GM21515 (cell line): ENCODE data around the gene SPAG9.

Experiments
- ATAC-seq: cut with Tn5 transposase; IDR thresholded peaks from one replicate; pipeline ENCODE4 v1.9.1; 2021; ENCODE audit not compliant: unreplicated experiment

SPAG9 gene

DNA sequence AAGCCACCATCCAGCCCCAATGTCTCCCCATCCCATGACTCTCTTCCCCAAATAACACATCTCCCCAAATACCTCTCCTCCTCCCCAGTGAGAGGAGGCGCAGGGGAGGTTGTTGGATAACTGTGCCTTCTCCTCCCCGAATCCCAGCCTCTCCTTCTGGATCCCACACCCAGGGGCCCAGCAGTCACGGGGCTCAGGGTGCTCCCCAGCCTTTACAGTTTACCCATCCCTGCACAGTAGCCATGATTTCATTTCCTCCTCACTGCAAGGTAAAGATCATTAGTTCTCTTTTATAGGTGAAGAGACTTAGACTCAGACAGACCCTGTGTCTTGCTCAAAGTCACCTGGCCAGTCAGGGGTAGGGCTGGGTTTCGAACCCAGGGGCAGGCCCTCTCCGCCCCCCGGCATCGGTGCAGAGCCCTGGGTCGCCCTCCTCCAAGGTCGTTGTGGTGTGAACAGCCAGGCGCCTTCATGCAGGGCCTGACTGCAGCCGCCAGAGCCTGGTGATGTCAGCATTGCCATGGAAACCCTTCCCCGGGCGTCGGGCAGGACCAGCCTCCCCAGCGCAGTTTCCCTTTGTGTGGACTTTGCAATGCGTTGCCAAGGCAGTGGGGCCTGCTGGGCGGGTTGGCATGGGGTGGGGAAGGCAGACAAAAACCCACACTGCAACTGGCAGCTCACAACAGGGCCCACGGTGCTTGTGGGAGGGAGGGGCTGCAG is 201.2 kb downstream of the SPAG9 start:
- no peak for ATAC-seq

GRCh38 chr17:50918933-50919296 is 201.8 kb downstream of the SPAG9 start:
- no peak for ATAC-seq

DNA sequence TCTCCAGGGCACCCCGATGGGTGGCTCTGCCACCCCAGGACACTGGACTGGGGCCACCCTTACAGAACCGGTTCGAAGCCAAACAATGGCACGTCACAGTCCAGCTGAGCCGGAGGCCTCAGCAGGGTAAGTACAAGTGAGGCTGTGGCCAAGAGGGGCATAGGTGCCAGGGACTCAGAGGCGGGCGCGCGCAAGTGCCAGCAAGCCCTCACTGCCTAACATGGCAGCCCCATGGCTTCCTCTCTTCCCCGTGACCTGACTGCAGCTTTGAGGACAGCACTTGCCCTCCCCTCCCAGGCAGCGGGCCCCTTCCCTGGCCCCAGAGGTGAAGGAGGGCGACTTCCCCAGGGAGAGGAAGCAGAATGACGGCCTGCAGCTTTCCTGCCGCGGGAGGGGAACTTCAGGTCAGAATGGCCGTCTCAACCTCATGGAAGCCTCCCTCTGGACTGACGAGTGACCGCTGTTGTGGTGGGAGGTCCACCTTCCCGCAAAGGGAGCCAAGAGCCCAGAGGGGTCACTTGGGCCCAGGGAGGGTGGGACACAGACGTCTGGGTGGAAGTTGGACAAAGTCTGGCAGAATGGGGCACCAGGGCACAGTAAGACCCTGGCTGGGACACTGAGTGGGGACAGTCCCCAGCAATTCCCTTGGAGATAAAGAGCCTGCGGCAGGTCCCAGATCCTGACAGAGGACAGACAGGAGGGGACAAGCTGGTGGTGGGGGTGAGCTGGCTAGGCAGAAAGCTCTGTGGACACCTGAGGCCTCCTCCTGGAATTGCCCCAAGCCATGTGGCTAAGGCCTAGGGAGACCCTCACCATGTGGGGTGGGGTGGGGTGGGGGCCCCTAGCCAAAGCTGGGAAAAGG is 202.4 kb downstream of the SPAG9 start:
- no peak for ATAC-seq

- no peak for ATAC-seq
Measured at GRCh38 chr17:50917418-50917743, 203.3 kb downstream of the SPAG9 start.

DNA sequence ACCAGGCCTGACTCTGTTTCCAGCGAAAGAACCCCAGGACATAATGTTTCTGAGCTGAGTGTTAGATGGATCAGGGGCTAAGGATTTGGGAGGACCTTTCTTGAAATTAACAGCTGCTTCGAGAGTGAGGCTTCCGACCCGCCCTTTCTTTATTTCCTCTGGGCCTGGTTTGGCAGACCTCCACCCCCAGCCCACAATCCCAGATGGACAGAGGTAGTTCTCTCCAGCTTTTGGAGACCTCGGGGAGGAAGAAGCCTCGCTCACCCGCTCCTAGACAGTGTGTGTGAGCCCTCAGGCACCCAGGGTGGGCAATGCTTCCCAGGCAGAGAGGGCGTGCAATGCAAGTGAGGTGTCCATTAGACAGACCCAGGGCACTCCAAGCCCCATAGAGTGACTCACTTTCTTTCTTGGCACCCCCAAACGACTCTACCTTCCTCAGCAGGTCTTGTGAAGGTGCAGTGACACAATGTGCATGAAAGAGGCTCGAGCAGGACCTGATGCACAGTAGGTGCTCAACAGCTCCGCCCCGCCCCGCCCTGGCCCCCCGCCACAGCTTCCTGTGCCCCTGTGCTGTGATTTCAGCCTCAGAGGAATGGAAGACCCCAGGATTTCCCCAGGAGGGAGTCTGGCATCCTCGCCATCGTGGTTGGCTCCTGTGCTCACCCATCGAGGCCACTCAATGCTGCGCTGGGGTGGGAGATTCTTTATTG is 203.8 kb downstream of the SPAG9 start:
- no peak for ATAC-seq

DNA sequence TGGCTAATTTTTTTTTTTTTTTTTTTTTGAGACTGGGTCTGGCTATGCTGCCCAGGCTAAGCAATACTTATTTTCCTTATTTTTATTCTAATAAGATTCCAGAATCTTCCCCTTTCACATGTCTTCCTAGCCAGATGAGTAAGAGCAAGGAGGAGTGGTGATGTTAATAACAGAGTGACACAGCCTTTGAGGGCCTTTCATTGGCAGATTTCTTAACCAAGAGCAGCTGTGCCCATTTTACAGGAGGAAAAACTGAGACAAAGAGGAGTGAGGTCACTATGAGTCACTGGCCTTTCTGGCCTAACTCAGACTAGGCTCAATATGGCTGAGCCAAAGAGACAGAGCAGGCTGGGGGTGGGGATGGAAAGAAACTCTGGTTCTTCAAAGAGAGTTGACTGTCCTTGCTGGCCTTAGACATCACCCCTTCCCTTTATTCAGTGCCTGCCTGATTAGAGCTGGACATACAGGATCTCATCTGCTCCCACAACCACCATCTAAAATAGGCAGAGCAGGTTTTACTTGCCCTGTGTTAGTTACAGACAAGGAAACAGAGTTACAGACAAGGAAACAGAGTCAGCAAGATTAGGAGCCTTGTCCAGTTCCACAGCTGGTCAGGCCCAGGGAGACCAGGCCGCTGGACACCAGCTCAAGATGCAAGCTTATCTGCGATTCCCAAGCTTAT is 204.5 kb downstream of the SPAG9 start:
- ATAC-seq, result no peak

DNA sequence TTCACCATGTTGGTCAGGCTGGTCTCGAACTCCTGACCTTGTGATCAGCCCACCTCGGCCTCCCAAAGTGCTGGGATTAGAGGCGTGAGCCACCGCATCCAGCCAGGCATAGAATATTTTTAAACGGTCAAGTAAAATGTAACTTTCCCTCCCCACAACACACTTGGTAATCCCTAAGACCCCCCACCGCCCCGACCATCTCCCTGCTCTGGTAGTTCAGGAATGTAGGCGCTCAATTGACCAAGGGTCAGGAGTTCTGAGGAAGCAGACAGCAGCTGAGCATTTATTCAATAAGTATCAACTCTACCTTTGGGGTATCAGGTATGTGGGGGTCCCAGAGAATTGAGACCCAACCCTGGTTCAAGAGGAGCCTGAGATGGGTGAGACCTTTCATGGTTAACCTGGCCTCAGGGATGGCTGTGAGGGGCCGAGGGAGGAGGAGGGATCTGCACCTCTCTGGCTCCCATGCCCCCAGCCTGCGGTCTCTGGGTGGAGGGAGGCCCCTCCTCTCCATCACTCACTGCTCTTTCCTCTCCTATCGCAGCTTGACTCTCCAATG is 206.1 kb downstream of the SPAG9 start:
- ATAC-seq, result no peak

- ATAC-seq, result no peak
Measured at GRCh38 chr17:50913120-50913519, 207.5 kb downstream of the SPAG9 start.
